ENCODE results near the gene LTBP3. TPM values are rescaled to one million over a fixed set of nuclear protein-coding genes. Genes with fewer than 3 reads are reported as not detected.

The LTBP3 gene
- total and polyA plus RNA-seq, 9 of the 15 experiments (the other 6 are each of a cell fraction or from before 2014, with no cell fraction given) = 0.06 to 20.5 (median 4.8) TPM

DNA sequence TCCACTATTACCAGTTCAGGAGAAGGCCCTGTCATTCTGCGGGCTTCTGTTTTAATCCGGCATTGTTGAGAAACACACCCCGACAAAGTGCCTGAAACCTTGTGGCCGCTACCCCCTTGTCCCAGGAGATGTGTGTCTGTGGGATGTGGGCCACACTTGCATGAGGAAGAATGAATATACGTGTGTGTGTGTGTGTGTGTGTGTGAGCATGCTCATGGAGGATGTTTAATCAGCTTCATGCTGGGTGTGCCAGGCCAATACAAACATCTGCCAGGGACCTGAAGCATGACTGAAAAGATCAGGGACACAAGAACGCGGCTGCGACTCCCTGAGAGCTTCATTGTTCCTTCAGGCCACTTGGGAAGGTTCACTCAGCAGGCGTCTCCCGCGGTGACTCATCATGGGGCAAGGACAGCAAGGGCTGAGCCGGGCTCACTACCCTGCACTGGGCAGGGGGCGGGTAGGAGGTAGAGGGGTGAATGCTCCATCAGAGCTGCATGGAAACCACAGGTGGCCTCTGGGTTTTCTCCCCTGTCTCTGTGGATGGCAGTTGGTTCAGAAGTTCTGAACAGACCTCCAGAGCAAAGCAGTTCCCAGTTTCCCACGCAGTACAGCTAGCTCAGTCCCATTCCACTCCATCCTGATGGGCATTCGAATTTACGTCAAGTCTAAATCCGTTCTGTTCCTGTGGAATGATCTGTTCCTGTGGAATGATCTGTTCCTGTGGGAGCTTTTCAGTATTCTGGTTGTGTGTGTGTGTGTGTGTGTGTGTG, 66.4 kb downstream of the LTBP3 start (continued):
- no peak for TF ChIP-seq PRPF4 (IDR thresholded peaks at IDR 0.05; ENCODE audit: insufficient read depth, low read depth, low read length, poor library complexity, severe bottlenecking)
- no peak for TF ChIP-seq ZNF121 (CRISPR knock-in tag; conservative IDR thresholded peaks at IDR 0.05)
- TF ChIP-seq JUNB (CRISPR knock-in tag; conservative IDR thresholded peaks at IDR 0.05) = peak; percentile 56; the same call in 1 of the 2 replicates
- TF ChIP-seq CCNT2 (IDR thresholded peaks at IDR 0.05; ENCODE audit: borderline replicate concordance, extremely low read depth, insufficient read length, low read depth, low read length) = no peak
- no peak for TF ChIP-seq MCM3 (IDR thresholded peaks at IDR 0.05)
- TF ChIP-seq, protein P1, sequence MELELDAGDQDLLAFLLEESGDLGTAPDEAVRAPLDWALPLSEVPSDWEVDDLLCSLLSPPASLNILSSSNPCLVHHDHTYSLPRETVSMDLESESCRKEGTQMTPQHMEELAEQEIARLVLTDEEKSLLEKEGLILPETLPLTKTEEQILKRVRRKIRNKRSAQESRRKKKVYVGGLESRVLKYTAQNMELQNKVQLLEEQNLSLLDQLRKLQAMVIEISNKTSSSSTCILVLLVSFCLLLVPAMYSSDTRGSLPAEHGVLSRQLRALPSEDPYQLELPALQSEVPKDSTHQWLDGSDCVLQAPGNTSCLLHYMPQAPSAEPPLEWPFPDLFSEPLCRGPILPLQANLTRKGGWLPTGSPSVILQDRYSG (tag; conservative IDR thresholded peaks at IDR 0.05; ENCODE audit: low read depth) = 0 out of 2 replicates have a peak, but pooled peaks have one; percentile 31
- TF ChIP-seq, protein P2, sequence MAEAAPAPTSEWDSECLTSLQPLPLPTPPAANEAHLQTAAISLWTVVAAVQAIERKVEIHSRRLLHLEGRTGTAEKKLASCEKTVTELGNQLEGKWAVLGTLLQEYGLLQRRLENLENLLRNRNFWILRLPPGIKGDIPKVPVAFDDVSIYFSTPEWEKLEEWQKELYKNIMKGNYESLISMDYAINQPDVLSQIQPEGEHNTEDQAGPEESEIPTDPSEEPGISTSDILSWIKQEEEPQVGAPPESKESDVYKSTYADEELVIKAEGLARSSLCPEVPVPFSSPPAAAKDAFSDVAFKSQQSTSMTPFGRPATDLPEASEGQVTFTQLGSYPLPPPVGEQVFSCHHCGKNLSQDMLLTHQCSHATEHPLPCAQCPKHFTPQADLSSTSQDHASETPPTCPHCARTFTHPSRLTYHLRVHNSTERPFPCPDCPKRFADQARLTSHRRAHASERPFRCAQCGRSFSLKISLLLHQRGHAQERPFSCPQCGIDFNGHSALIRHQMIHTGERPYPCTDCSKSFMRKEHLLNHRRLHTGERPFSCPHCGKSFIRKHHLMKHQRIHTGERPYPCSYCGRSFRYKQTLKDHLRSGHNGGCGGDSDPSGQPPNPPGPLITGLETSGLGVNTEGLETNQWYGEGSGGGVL (CRISPR knock-in tag; IDR thresholded peaks at IDR 0.05) = no peak
- TF ChIP-seq, protein P3, sequence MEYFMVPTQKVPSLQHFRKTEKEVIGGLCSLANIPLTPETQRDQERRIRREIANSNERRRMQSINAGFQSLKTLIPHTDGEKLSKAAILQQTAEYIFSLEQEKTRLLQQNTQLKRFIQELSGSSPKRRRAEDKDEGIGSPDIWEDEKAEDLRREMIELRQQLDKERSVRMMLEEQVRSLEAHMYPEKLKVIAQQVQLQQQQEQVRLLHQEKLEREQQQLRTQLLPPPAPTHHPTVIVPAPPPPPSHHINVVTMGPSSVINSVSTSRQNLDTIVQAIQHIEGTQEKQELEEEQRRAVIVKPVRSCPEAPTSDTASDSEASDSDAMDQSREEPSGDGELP (CRISPR knock-in tag; IDR thresholded peaks at IDR 0.05; ENCODE audit: borderline replicate concordance) = peak; percentile 24; the same call in 1 of the 2 replicates
- TF ChIP-seq, protein P4, sequence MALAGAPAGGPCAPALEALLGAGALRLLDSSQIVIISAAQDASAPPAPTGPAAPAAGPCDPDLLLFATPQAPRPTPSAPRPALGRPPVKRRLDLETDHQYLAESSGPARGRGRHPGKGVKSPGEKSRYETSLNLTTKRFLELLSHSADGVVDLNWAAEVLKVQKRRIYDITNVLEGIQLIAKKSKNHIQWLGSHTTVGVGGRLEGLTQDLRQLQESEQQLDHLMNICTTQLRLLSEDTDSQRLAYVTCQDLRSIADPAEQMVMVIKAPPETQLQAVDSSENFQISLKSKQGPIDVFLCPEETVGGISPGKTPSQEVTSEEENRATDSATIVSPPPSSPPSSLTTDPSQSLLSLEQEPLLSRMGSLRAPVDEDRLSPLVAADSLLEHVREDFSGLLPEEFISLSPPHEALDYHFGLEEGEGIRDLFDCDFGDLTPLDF (CRISPR knock-in tag; IDR thresholded peaks at IDR 0.05) = no peak
- TF ChIP-seq STAT5B (CRISPR knock-in tag; IDR thresholded peaks at IDR 0.05) = no peak
- TF ChIP-seq HDGF (IDR thresholded peaks at IDR 0.05) = peak; percentile 80; the same call in 1 of the 2 replicates
- TF ChIP-seq, protein P5, sequence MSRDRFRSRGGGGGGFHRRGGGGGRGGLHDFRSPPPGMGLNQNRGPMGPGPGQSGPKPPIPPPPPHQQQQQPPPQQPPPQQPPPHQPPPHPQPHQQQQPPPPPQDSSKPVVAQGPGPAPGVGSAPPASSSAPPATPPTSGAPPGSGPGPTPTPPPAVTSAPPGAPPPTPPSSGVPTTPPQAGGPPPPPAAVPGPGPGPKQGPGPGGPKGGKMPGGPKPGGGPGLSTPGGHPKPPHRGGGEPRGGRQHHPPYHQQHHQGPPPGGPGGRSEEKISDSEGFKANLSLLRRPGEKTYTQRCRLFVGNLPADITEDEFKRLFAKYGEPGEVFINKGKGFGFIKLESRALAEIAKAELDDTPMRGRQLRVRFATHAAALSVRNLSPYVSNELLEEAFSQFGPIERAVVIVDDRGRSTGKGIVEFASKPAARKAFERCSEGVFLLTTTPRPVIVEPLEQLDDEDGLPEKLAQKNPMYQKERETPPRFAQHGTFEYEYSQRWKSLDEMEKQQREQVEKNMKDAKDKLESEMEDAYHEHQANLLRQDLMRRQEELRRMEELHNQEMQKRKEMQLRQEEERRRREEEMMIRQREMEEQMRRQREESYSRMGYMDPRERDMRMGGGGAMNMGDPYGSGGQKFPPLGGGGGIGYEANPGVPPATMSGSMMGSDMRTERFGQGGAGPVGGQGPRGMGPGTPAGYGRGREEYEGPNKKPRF (IDR thresholded peaks at IDR 0.05; ENCODE audit: low read depth, low read length) = no peak
- TF ChIP-seq, protein P6, sequence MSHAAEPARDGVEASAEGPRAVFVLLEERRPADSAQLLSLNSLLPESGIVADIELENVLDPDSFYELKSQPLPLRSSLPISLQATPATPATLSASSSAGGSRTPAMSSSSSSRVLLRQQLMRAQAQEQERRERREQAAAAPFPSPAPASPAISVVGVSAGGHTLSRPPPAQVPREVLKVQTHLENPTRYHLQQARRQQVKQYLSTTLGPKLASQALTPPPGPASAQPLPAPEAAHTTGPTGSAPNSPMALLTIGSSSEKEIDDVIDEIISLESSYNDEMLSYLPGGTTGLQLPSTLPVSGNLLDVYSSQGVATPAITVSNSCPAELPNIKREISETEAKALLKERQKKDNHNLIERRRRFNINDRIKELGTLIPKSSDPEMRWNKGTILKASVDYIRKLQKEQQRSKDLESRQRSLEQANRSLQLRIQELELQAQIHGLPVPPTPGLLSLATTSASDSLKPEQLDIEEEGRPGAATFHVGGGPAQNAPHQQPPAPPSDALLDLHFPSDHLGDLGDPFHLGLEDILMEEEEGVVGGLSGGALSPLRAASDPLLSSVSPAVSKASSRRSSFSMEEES (CRISPR knock-in tag; IDR thresholded peaks at IDR 0.05) = no peak
- peak; percentile 36 for TF ChIP-seq CXXC5 (CRISPR knock-in tag; IDR thresholded peaks at IDR 0.05)
- TF ChIP-seq HDAC1 (IDR thresholded peaks at IDR 0.05) = peak in 1 of 2 experiments; percentile 43; a peak in 2 of 4 replicates
- TF ChIP-seq MECOM (CRISPR knock-in tag; IDR thresholded peaks at IDR 0.05) = peak; percentile 62; the same call in 1 of the 2 replicates
- TF ChIP-seq C11orf30 (IDR thresholded peaks at IDR 0.05; ENCODE audit: low read depth) = peak; percentile 60
